Measurements from ENCODE around the gene RCOR2. TPM values are rescaled to one million over a fixed set of nuclear protein-coding genes. Genes with fewer than 3 reads are reported as not detected.

Gene RCOR2
- total and polyA plus RNA-seq, 8 donors = 0.35 to 1.6 (median 0.92) TPM; not detected in 3

GRCh38 chr11:63922673-63923192, 5.8 kb upstream of the RCOR2 start:
- peaks cover 31 to 33% (median 32%) of the 10 kb centered on the region in 4 donors for H3K4me1 ChIP-seq
- no peaks in the 10 kb centered on the region for H3K36me3 ChIP-seq
- H3K27me3 ChIP-seq = peaks cover 0 to 7% (median 0%) of the 10 kb centered on the region in 3 donors
- no peak for DNase-seq
- intact Hi-C loops (cut with DNase I; ENCODE audit: low total_unique reads) = no loop called here
- no peak for TF ChIP-seq POLR2A (IDR thresholded peaks at IDR 0.05)
- no peak for TF ChIP-seq CTCF (IDR thresholded peaks at IDR 0.05)
- no peak for TF ChIP-seq EP300 (IDR thresholded peaks at IDR 0.05)
- TF ChIP-seq POLR2AphosphoS5 (IDR thresholded peaks at IDR 0.05) = no peak
- H3K27ac ChIP-seq = no peak overlapping the region
- no peaks in the 10 kb centered on the region for H3K9me3 ChIP-seq
- 81 to 92% (median 84%) methylated on average over 2 of the region's 2 CpGs for WGBS, 5 donors
- H3K4me3 ChIP-seq = no peak overlapping the region

GRCh38 chr11:63920939-63921417, 4.0 kb upstream of the RCOR2 start:
- Histone ChIP-seq H3K4me1 (peaks cover 47 to 49% (median 48%) of the 10 kb centered on the region in 4 donors), H3K27ac (peak overlapping the region in 4 of 5 donors; percentile 77 to 85 (median 82)), H3K36me3 (no peaks in the 10 kb centered on the region), H3K4me3 (no peak overlapping the region), H3K9me3 (no peaks in the 10 kb centered on the region), H3K27me3 (peaks cover 0 to 21% (median 0%) of the 10 kb centered on the region in 3 donors)
- TF ChIP-seq CTCF (IDR thresholded peaks at IDR 0.05) (peak in 3 of 7 experiments; percentile 10 to 32 (median 15)), POLR2A (IDR thresholded peaks at IDR 0.05) (no peak)
- 29 to 66% (median 50%) methylated on average over 4 to 14 of the region's 14 CpGs for WGBS, 5 donors
- intact Hi-C loops (cut with DNase I; ENCODE audit: low total_unique reads) = no loop called here
- peak in 1 of 2 donors; percentile 64 for DNase-seq

- TF ChIP-seq POLR2AphosphoS5 (IDR thresholded peaks at IDR 0.05) = peak in 2 of 3 donors; percentile 65 to 70
- TF ChIP-seq CTCF (IDR thresholded peaks at IDR 0.05) = no peak
- no peak for TF ChIP-seq POLR2A (IDR thresholded peaks at IDR 0.05)
- H3K4me1 ChIP-seq = peaks cover 51 to 56% (median 54%) of the 10 kb centered on the region in 4 donors
Measured at GRCh38 chr11:63920126-63920938, 3.4 kb upstream of the RCOR2 start.

GRCh38 chr11:63919267-63920125, 2.5 kb upstream of the RCOR2 start:
- Histone ChIP-seq H3K36me3 (no peaks in the 10 kb centered on the region), H3K9me3 (no peaks in the 10 kb centered on the region), H3K27me3 (peaks cover 0 to 32% (median 0%) of the 10 kb centered on the region in 3 donors), H3K27ac (peak overlapping the region; percentile 74 to 85 (median 81)), H3K4me3 (peak overlapping the region; percentile 28 to 56 (median 33)), H3K4me1 (peaks cover 51 to 59% (median 58%) of the 10 kb centered on the region in 4 donors)
- intact Hi-C loops (cut with DNase I; ENCODE audit: low total_unique reads) = no loop called here
- DNase-seq = peak; percentile 51 to 81
- WGBS, 5 donors = 12 to 21% (median 15%) methylated on average over 10 to 41 of the region's 41 CpGs
- TF ChIP-seq POLR2AphosphoS5 (IDR thresholded peaks at IDR 0.05) = no peak
- TF ChIP-seq POLR2A (IDR thresholded peaks at IDR 0.05) = no peak
- no peak for TF ChIP-seq CTCF (IDR thresholded peaks at IDR 0.05)
- TF ChIP-seq EP300 (IDR thresholded peaks at IDR 0.05) = no peak

More at GRCh38 chr11:63920126-63920938, 3.4 kb upstream of the RCOR2 start:
- intact Hi-C loops (cut with DNase I; ENCODE audit: low total_unique reads) = no loop called here
- Histone ChIP-seq H3K36me3 (no peaks in the 10 kb centered on the region), H3K27me3 (peaks cover 0 to 27% (median 0%) of the 10 kb centered on the region in 3 donors), H3K4me3 (peak overlapping the region in 2 of 4 donors; percentile 36 to 56), H3K9me3 (no peaks in the 10 kb centered on the region), H3K27ac (peak overlapping the region; percentile 74 to 85 (median 81))
- DNase-seq = peak; percentile 87 to 92
- WGBS, 5 donors = 22 to 33% (median 25%) methylated on average over 15 to 22 of the region's 22 CpGs
